Endodermal cell (in vitro differentiated cells): ENCODE results near the gene CEP20. TPM values are rescaled to one million over a fixed set of nuclear protein-coding genes. Genes with fewer than 3 reads are reported as not detected.

Experiments
- DNase-seq: peaks from one replicate; pipeline ENCODE4 v3.0.0-alpha.2; 2017
- H3K27ac ChIP-seq: 2 replicates; pipeline ENCODE4 v1.5.1; 2013; ENCODE audit warnings: mild to moderate bottlenecking, low read depth, low read length, moderate library complexity
- H3K27me3 ChIP-seq: 2 replicates; pipeline ENCODE4 v1.6.1; 2013; ENCODE audit warnings: mild to moderate bottlenecking, low read length, moderate library complexity; ENCODE audit not compliant: insufficient read depth, control insufficient read depth, poor library complexity, severe bottlenecking
- H3K36me3 ChIP-seq: 2 replicates; pipeline ENCODE4 v1.7.0; 2013; ENCODE audit warnings: mild to moderate bottlenecking, low read length, moderate library complexity; ENCODE audit not compliant: control insufficient read depth, insufficient read depth
- H3K4me1 ChIP-seq: one replicate; pipeline ENCODE4 v1.7.0; 2013; ENCODE audit warnings: low read length; ENCODE audit not compliant: control insufficient read depth, insufficient read depth
- H3K4me3 ChIP-seq: 2 replicates; pipeline ENCODE4 v1.5.1; 2013; ENCODE audit warnings: mild to moderate bottlenecking, low read length, moderate library complexity
- H3K9ac ChIP-seq: 2 replicates; pipeline ENCODE4 v1.6.1; 2013; ENCODE audit warnings: mild to moderate bottlenecking, low read length, moderate library complexity; ENCODE audit not compliant: poor library complexity, severe bottlenecking; ENCODE audit errors: extremely low read depth
- H3K9me3 ChIP-seq: 2 replicates; pipeline ENCODE4 v1.6.1; 2013; ENCODE audit warnings: mild to moderate bottlenecking, low read length, moderate library complexity; ENCODE audit not compliant: control insufficient read depth
- H3K27ac Mint-ChIP-seq: 2 replicates; pipeline ENCODE4 v1.8.0; 2020; ENCODE audit warnings: mixed read lengths
- H3K27me3 Mint-ChIP-seq: 2 replicates; pipeline ENCODE4 v1.8.0; 2021; ENCODE audit warnings: mild to moderate bottlenecking, mixed read lengths; ENCODE audit not compliant: insufficient read depth
- H3K36me3 Mint-ChIP-seq: 2 replicates; pipeline ENCODE4 v1.8.0; 2020; ENCODE audit warnings: low read depth, mixed read lengths
- H3K4me1 Mint-ChIP-seq: 2 replicates; pipeline ENCODE4 v1.8.0; 2020; ENCODE audit warnings: mixed read lengths
- H3K4me3 Mint-ChIP-seq: 2 replicates; pipeline ENCODE4 v1.8.0; 2020; ENCODE audit warnings: mild to moderate bottlenecking, moderate library complexity, mixed read lengths
- H3K9me3 Mint-ChIP-seq: 2 replicates; pipeline ENCODE4 v1.8.0; 2020; ENCODE audit warnings: mild to moderate bottlenecking, mixed read lengths
- WGBS, 2 experiments: methylation state at CpG; one replicate each; pipeline versions ENCODE4 v1.1.5 to v1.1.7; 2013; ENCODE audit warnings: missing lambda C conversion rate in 2 of 2, mixed read lengths in 1 of 2; ENCODE audit not compliant: insufficient coverage in 1 of 2, insufficient read length in 1 of 2; 5-methylcytosine and 5-hydroxymethylcytosine counted together
- total RNA-seq, 2 donors: library from RNA; stranded (reverse); fragmentation: NEBNext Ultra II Directional in 1 of 2; extraction: Animal tissue kit (Norgen Biotek cat#: 25700) in 1 of 2; gene quantifications; 2 replicates in 1 of 2; 3 replicates in 1 of 2; pipeline ENCODE4 v1.2.1, GENCODE V29; 2021
- TF ChIP-seq, protein P1 (sequence below): fragments of 200-600 bp; sonication (generic); conservative IDR thresholded peaks from 2 replicates; pipeline ENCODE4 v1.5.0; 2021; ENCODE audit warnings: antibody characterized with exemption, mild to moderate bottlenecking

The CEP20 gene
- total RNA-seq, 2 donors from 2014 or later = 30.9 to 31.1 TPM

DNA sequence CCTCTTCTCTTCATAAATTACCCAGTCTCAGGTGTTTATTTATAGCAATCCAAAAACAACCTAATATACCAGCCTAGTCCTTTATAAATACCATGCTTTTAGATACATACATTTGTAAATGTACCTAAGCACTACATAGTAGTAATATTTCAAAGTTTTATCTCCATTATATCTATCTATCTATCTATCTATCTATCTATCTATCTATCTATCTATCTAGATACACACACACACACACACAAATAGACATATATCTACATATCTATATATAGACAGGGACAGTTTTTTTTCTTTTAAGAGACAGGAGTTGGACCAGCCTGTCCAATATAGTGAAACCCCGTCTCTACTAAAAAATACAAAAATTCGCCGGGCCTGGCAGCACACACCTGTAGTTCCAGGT lies 5.8 kb downstream of the CEP20 start:
- TF ChIP-seq, protein P1, sequence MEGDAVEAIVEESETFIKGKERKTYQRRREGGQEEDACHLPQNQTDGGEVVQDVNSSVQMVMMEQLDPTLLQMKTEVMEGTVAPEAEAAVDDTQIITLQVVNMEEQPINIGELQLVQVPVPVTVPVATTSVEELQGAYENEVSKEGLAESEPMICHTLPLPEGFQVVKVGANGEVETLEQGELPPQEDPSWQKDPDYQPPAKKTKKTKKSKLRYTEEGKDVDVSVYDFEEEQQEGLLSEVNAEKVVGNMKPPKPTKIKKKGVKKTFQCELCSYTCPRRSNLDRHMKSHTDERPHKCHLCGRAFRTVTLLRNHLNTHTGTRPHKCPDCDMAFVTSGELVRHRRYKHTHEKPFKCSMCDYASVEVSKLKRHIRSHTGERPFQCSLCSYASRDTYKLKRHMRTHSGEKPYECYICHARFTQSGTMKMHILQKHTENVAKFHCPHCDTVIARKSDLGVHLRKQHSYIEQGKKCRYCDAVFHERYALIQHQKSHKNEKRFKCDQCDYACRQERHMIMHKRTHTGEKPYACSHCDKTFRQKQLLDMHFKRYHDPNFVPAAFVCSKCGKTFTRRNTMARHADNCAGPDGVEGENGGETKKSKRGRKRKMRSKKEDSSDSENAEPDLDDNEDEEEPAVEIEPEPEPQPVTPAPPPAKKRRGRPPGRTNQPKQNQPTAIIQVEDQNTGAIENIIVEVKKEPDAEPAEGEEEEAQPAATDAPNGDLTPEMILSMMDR = no peak
- Histone ChIP-seq H3K27me3 (no peaks in the 10 kb centered on the region), H3K4me3 (no peak overlapping the region), H3K27ac (no peak overlapping the region), H3K9ac (no peak overlapping the region), H3K36me3 (peaks cover 60% of the 10 kb centered on the region), H3K9me3 (no peaks in the 10 kb centered on the region), H3K4me1 (no peaks in the 10 kb centered on the region)
- Mint-ChIP-seq H3K27ac (no peak overlapping the region), H3K4me3 (no peak overlapping the region), H3K9me3 (no peaks in the 10 kb centered on the region), H3K27me3 (no peaks in the 10 kb centered on the region), H3K4me1 (no peaks in the 10 kb centered on the region), H3K36me3 (peaks cover 43% of the 10 kb centered on the region)
- no peak for DNase-seq
- WGBS, 2 experiments = 76 to 80% methylated on average over 2 to 3 of the region's 3 CpGs

DNA sequence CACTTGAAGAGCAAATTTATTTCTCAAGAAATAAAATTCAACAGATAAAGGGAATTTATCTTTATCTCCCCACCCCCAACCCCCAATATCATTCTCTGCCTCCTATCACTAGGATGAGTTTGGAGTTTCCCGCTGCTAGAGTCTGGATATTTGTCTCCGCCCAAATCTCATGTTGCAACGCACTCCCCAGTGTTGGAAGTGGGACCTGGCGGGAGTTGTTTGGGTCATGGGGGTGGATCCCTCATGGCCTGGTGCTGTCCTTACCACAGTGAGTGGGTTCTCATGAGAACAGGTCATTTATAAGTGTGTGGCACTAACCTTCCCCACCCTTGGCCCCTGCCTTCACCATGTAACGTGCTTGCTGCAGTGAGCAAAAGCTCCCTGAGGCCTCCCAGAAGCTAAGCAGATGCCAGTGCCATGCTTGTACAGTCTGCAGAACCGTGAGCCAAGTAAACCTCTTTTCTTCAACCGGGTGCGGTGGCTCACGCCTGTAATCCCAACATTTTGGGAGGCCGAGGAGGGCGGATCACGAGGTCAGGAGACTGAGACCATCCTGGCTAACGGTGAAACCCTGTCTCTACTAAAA lies 6.5 kb downstream of the CEP20 start:
- H3K4me3 Mint-ChIP-seq = no peak overlapping the region
- no peaks in the 10 kb centered on the region for H3K9me3 Mint-ChIP-seq
- Histone ChIP-seq H3K9ac (no peak overlapping the region), H3K9me3 (no peaks in the 10 kb centered on the region), H3K27me3 (no peaks in the 10 kb centered on the region), H3K4me1 (no peaks in the 10 kb centered on the region), H3K36me3 (peaks cover 66% of the 10 kb centered on the region), H3K4me3 (no peak overlapping the region), H3K27ac (no peak overlapping the region)
- peaks cover 46% of the 10 kb centered on the region for H3K36me3 Mint-ChIP-seq
- TF ChIP-seq, protein P1 = no peak
- 93 to 94% methylated on average over 10 to 13 of the region's 13 CpGs for WGBS, 2 experiments
- H3K27ac Mint-ChIP-seq = no peak overlapping the region
- no peaks in the 10 kb centered on the region for H3K27me3 Mint-ChIP-seq
- no peaks in the 10 kb centered on the region for H3K4me1 Mint-ChIP-seq
- DNase-seq = no peak

DNA sequence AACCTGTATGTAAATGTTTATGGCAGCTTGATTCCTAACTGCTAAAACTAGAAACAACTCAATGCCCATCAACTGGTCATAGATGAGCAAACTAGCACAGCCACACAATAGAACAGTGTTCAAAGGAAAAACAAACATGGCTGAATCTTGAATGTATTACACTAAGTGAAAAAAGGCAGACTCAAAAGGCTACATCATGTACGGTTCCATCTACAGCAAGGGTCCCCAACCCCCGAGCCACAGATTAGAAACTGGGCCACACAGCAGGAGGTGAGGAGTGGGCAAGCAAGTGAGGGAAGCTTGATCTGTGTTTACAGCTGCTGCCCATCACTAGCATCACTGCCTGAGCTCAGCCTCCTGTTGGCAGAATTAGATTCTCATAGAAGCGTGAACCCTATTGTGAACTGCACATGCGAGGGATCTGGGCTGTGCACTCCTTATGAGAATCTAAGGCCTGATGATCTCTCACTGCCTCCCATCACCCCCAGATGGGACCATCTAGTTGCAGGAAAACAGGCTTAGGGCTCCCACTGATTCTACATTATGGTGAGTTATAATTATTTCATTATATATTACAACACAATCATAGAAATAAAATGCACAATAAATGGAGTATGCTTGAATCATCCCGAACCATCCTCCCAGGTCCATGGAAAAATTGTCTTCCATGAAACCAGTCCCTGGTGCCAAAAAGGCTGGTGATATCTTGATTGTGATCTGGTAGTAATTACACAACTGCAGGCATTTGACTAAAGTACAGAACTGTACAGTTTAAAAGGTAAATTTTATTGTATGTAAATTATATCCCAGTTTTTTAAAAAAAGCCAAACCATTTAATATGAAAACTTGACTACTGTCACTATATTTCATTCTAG lies 7.7 kb downstream of the CEP20 start:
- no peak for DNase-seq
- Mint-ChIP-seq H3K27me3 (no peaks in the 10 kb centered on the region), H3K27ac (no peak overlapping the region), H3K36me3 (peaks cover 49% of the 10 kb centered on the region), H3K9me3 (no peaks in the 10 kb centered on the region), H3K4me3 (no peak overlapping the region), H3K4me1 (no peaks in the 10 kb centered on the region)
- peaks cover 59% of the 10 kb centered on the region for H3K36me3 ChIP-seq
- H3K27me3 ChIP-seq = no peaks in the 10 kb centered on the region
- H3K27ac ChIP-seq = no peak overlapping the region
- TF ChIP-seq, protein P1 = no peak
- WGBS, 2 experiments = 89 to 96% methylated on average over 3 to 5 of the region's 5 CpGs
- H3K9me3 ChIP-seq = no peaks in the 10 kb centered on the region
- no peak overlapping the region for H3K4me3 ChIP-seq
- H3K4me1 ChIP-seq = no peaks in the 10 kb centered on the region
- no peak overlapping the region for H3K9ac ChIP-seq
